DOHH2 (cell line): ENCODE results near the gene NRXN3.

Experiments used
- H3F3A ChIP-seq: fragments of 200-600 bp; sonication (generic), shearing (Covaris generic); 2 replicates; pipeline ENCODE4 v1.6.0; 2016; ENCODE audit warnings: antibody characterized with exemption, mild to moderate bottlenecking; ENCODE audit not compliant: control insufficient read depth, insufficient read depth
- H3K27ac ChIP-seq: fragments of 200-600 bp; sonication (generic); 2 replicates; pipeline ENCODE4 v1.5.1; 2014; ENCODE audit warnings: low read depth, mild to moderate bottlenecking, low read length, moderate library complexity
- H3K27me3 ChIP-seq: fragments of 200-600 bp; sonication (generic); 2 replicates; pipeline ENCODE4 v1.6.1; 2014; ENCODE audit warnings: mild to moderate bottlenecking, low read length, mixed read lengths; ENCODE audit not compliant: control insufficient read depth
- H3K36me3 ChIP-seq: fragments of 200-600 bp; sonication (generic); 2 replicates; pipeline ENCODE4 v1.6.1; 2014; ENCODE audit warnings: mild to moderate bottlenecking, low read length, moderate library complexity, mixed read lengths; ENCODE audit not compliant: control insufficient read depth
- H3K4me1 ChIP-seq: fragments of 200-600 bp; sonication (generic); 2 replicates; pipeline ENCODE4 v1.6.1; 2014; ENCODE audit warnings: mild to moderate bottlenecking, low read length, mixed read lengths; ENCODE audit not compliant: control insufficient read depth
- H3K4me2 ChIP-seq: fragments of 200-600 bp; sonication (generic); 2 replicates; pipeline ENCODE4 v1.6.0; 2014; ENCODE audit warnings: mild to moderate bottlenecking, low read length, moderate library complexity
- H3K4me3 ChIP-seq: fragments of 200-600 bp; sonication (generic); 2 replicates; pipeline ENCODE4 v1.5.1; 2014; ENCODE audit warnings: mild to moderate bottlenecking, low read length, mixed read lengths
- H3K79me2 ChIP-seq: fragments of 200-600 bp; sonication (generic); 2 replicates; pipeline ENCODE4 v1.6.1; 2014; ENCODE audit warnings: mild to moderate bottlenecking, low read length, mixed read lengths; ENCODE audit not compliant: control insufficient read depth
- H3K9me2 ChIP-seq: fragments of 200-600 bp; sonication (generic); replicated peaks from 2 replicates; pipeline ENCODE4 v1.6.1; 2014; ENCODE audit warnings: mild to moderate bottlenecking, low read length, mixed read lengths; ENCODE audit not compliant: control insufficient read depth
- H3K9me3 ChIP-seq: fragments of 200-600 bp; sonication (generic); 2 replicates; pipeline ENCODE4 v1.6.1; 2014; ENCODE audit warnings: antibody characterized with exemption, low read length, mixed read lengths; ENCODE audit not compliant: control insufficient read depth, insufficient read depth
- H4K20me1 ChIP-seq: fragments of 200-600 bp; sonication (generic); 2 replicates; pipeline ENCODE4 v1.6.0; 2014; ENCODE audit warnings: low read depth, mild to moderate bottlenecking, antibody characterized with exemption, low read length, moderate library complexity; ENCODE audit not compliant: control insufficient read depth, insufficient read depth
- CTCF ChIP-seq: fragments of 200-600 bp; sonication (generic); IDR thresholded peaks from one replicate; pipeline ENCODE4 v1.5.1; 2014; ENCODE audit warnings: antibody characterized with exemption, mild to moderate bottlenecking, low read depth, low read length; ENCODE audit not compliant: poor library complexity, severe bottlenecking
- EZH2phosphoT487 ChIP-seq: fragments of 200-600 bp; sonication (generic); IDR thresholded peaks from 2 replicates; pipeline ENCODE4 v1.6.1; 2017; ENCODE audit warnings: borderline replicate concordance, mild to moderate bottlenecking, antibody characterized with exemption, low read length, moderate library complexity, mixed read lengths

NRXN3 gene

GRCh38 chr14:78637908-78638475 is 467.8 kb downstream of the NRXN3 start:
- Histone ChIP-seq H3K36me3 (no peaks in the 10 kb centered on the region), H3K4me2 (no peak overlapping the region), H3K4me3 (no peak overlapping the region), H3K79me2 (no peaks in the 10 kb centered on the region), H3K9me3 (no peaks in the 10 kb centered on the region), H3K27me3 (no peaks in the 10 kb centered on the region), H4K20me1 (no peaks in the 10 kb centered on the region), H3K4me1 (no peaks in the 10 kb centered on the region), H3K27ac (no peak overlapping the region), H3K9me2 (no peaks in the 10 kb centered on the region), H3F3A (no peaks in the 10 kb centered on the region)
- TF ChIP-seq EZH2phosphoT487 (no peak), CTCF (no peak)

GRCh38 chr14:78638926-78639325 is 468.8 kb downstream of the NRXN3 start:
- no peaks in the 10 kb centered on the region for H3K4me1 ChIP-seq
- H4K20me1 ChIP-seq: no peaks in the 10 kb centered on the region
- H3K9me3 ChIP-seq: no peaks in the 10 kb centered on the region
- H3K79me2 ChIP-seq: no peaks in the 10 kb centered on the region
- no peaks in the 10 kb centered on the region for H3K9me2 ChIP-seq
- H3K27ac ChIP-seq: no peak overlapping the region
- no peak overlapping the region for H3K4me3 ChIP-seq
- H3K27me3 ChIP-seq: no peaks in the 10 kb centered on the region
- no peaks in the 10 kb centered on the region for H3F3A ChIP-seq
- H3K36me3 ChIP-seq: no peaks in the 10 kb centered on the region
- TF ChIP-seq EZH2phosphoT487: no peak
- no peak for TF ChIP-seq CTCF
- no peak overlapping the region for H3K4me2 ChIP-seq

GRCh38 chr14:78644824-78645559 is 474.8 kb downstream of the NRXN3 start:
- Histone ChIP-seq H3K79me2 (no peaks in the 10 kb centered on the region), H3K4me2 (no peak overlapping the region), H3K4me1 (no peaks in the 10 kb centered on the region), H3K4me3 (no peak overlapping the region), H3K9me2 (no peaks in the 10 kb centered on the region), H3K9me3 (no peaks in the 10 kb centered on the region), H3K36me3 (no peaks in the 10 kb centered on the region), H3K27ac (no peak overlapping the region), H3K27me3 (no peaks in the 10 kb centered on the region), H4K20me1 (no peaks in the 10 kb centered on the region), H3F3A (no peaks in the 10 kb centered on the region)
- no peak for TF ChIP-seq EZH2phosphoT487
- no peak for TF ChIP-seq CTCF
